HepG2 (cell line): ENCODE data around the gene MGA. TPM values are rescaled to one million over a fixed set of nuclear protein-coding genes. Genes with fewer than 3 reads are reported as not detected.

Experiments
- CCDC6 ChIP-seq: sonication (generic); formaldehyde crosslinking; IDR thresholded peaks from 2 replicates; pipeline ENCODE4 v1.8.1; 2022; ENCODE audit warnings: mild to moderate bottlenecking, missing genetic modification reagents, moderate library complexity
- GATAD1 ChIP-seq: IDR thresholded peaks from 2 replicates; pipeline ENCODE4 v1.6.1; 2016; ENCODE audit warnings: missing genetic modification reagents, missing compliant biosample characterization
- SMAD3 ChIP-seq: sonication (generic); formaldehyde crosslinking; IDR thresholded peaks from 2 replicates; pipeline ENCODE4 v1.4.0; 2020; ENCODE audit warnings: missing genetic modification reagents
- SSRP1 ChIP-seq: IDR thresholded peaks from 2 replicates; pipeline ENCODE4 v1.6.1; 2016; ENCODE audit warnings: control low read depth
- TBX2 ChIP-seq: sonication (generic); formaldehyde crosslinking; IDR thresholded peaks from 2 replicates; pipeline ENCODE4 v1.5.0; 2020; ENCODE audit warnings: missing genetic modification reagents, mild to moderate bottlenecking, borderline replicate concordance
- ZMYM4 ChIP-seq: sonication (generic); formaldehyde crosslinking; IDR thresholded peaks from 2 replicates; pipeline ENCODE4 v1.8.1; 2023; ENCODE audit warnings: mild to moderate bottlenecking, missing genetic modification reagents
- ZNF10 ChIP-seq: sonication (generic); formaldehyde crosslinking; IDR thresholded peaks from 2 replicates; pipeline ENCODE4 v1.4.0; 2020; ENCODE audit warnings: mild to moderate bottlenecking, low read depth, missing genetic modification reagents, borderline replicate concordance
- ZNF329 ChIP-seq: sonication (generic); formaldehyde crosslinking; IDR thresholded peaks from 2 replicates; pipeline ENCODE4 v1.9.0; 2021; ENCODE audit warnings: low read depth, mild to moderate bottlenecking, missing genetic modification reagents
- ZNF589 ChIP-seq: sonication (generic); formaldehyde crosslinking; conservative IDR thresholded peaks from 2 replicates; pipeline ENCODE4 v1.8.0; 2022; ENCODE audit warnings: mild to moderate bottlenecking, moderate library complexity, missing genetic modification reagents
- polyA plus RNA-seq, 8 experiments: library from polyadenylated mRNA; depleted of rRNA in 3 of 8; stranded (reverse) in 7 of 8; unstranded in 1 of 8; fragments of >200 nt; fragmentation: Illumina TruSeq in 4 of 8; extraction: Trizol in 4 of 8; gene quantifications; 2 replicates each; pipeline versions ENCODE4 v1.2.1 to v1.2.3, GENCODE V29; 2011 to 2016; ENCODE audit warnings: low read depth in 4 of 8, missing spikeins in 1 of 8, mixed read lengths in 1 of 8; ENCODE audit not compliant: insufficient read depth in 1 of 8
- total RNA-seq, 5 experiments: library from RNA; depleted of rRNA; stranded (reverse); fragments of >200 nt; fragmentation: Illumina TruSeq; extraction: Trizol; gene quantifications; 2 replicates each; pipeline ENCODE4 v1.2.3, GENCODE V29; 2016; ENCODE audit warnings: low read depth in 1 of 5
- TF ChIP-seq, protein P1 (sequence below), 2 experiments: fragments of 450-650 bp in 1 of 2; sonication (generic) in 1 of 2; formaldehyde crosslinking in 1 of 2; IDR thresholded peaks; 2 replicates each; pipeline versions ENCODE4 v1.6.1 to v1.8.0; 2016 to 2022; ENCODE audit warnings: antibody characterized with exemption in 1 of 2, mild to moderate bottlenecking in 1 of 2, missing genetic modification reagents in 1 of 2
- TF ChIP-seq, protein P2 (sequence below), 2 experiments: IDR thresholded peaks; 2 replicates each; pipeline ENCODE4 v1.6.1; 2011 to 2012; ENCODE audit warnings: low read length in 2 of 2, borderline replicate concordance in 1 of 2, low read depth in 1 of 2, mild to moderate bottlenecking in 1 of 2, moderate library complexity in 1 of 2
- TF ChIP-seq, protein P3 (sequence below), 2 experiments: sonication (generic) in 1 of 2; formaldehyde crosslinking in 1 of 2; IDR thresholded peaks; 2 replicates each; pipeline versions ENCODE4 v1.4.0 to v1.6.1; 2018 to 2020; ENCODE audit warnings: missing genetic modification reagents in 2 of 2, borderline replicate concordance in 1 of 2, low read depth in 1 of 2, mild to moderate bottlenecking in 1 of 2, missing biosample characterization in 1 of 2

Gene MGA
- total and polyA plus RNA-seq, 2 of the 13 experiments (the other 11 are each of a cell fraction or from before 2014, with no cell fraction given) = 5.3 to 59.0 TPM

DNA sequence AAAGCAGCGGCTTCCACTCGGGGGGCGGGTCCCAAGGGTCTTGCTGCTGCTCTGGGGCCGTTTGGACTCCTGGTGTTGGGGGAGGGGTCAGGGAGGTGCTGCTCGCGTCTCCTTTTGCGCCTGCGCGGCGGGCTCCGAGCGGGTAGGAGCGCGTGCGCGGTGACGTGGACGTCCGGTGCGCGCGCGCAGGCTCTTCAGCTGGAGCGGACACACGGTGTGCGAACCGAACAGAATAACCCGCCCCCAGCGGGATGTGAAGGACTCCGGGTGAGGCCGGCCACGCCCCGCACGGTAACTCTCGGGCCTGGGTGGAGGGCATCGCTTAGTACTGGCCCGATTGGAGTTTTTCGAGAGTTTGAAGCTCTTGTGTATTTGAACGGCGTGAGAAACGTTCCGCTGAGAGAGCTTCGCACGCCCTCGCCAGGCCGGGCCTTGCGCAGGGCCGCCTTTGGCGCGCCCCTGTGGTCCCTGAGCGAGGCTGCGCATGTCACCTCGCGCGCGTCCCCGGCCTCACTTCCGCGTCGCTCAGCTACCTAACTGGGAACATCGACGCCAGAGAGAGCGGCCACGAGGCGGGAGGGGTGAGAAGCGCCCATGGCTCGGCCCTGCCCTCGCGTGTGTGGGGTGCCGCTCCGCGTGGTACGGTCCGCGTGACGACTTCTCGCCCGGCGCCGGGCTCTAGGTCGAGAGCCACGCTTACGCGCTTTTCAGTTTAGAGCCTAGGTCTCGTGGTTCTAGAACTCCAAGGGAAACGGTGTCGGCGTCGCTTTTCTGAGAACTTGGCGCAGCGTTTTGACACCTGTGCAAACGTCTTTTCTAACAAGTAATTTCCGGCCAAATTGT is at the start of gene MGA (continued):
- TF ChIP-seq, protein P1, sequence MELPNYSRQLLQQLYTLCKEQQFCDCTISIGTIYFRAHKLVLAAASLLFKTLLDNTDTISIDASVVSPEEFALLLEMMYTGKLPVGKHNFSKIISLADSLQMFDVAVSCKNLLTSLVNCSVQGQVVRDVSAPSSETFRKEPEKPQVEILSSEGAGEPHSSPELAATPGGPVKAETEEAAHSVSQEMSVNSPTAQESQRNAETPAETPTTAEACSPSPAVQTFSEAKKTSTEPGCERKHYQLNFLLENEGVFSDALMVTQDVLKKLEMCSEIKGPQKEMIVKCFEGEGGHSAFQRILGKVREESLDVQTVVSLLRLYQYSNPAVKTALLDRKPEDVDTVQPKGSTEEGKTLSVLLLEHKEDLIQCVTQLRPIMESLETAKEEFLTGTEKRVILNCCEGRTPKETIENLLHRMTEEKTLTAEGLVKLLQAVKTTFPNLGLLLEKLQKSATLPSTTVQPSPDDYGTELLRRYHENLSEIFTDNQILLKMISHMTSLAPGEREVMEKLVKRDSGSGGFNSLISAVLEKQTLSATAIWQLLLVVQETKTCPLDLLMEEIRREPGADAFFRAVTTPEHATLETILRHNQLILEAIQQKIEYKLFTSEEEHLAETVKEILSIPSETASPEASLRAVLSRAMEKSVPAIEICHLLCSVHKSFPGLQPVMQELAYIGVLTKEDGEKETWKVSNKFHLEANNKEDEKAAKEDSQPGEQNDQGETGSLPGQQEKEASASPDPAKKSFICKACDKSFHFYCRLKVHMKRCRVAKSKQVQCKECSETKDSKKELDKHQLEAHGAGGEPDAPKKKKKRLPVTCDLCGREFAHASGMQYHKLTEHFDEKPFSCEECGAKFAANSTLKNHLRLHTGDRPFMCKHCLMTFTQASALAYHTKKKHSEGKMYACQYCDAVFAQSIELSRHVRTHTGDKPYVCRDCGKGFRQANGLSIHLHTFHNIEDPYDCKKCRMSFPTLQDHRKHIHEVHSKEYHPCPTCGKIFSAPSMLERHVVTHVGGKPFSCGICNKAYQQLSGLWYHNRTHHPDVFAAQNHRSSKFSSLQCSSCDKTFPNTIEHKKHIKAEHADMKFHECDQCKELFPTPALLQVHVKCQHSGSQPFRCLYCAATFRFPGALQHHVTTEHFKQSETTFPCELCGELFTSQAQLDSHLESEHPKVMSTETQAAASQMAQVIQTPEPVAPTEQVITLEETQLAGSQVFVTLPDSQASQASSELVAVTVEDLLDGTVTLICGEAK (IDR thresholded peaks at IDR 0.05) = no peak
- TF ChIP-seq, protein P1 (CRISPR knock-in tag; IDR thresholded peaks at IDR 0.05) = peak; percentile 71; the same call in 1 of the 2 replicates
- 0 out of 2 replicates have a peak, but pooled peaks have one; percentile 16 for TF ChIP-seq GATAD1 (CRISPR knock-in tag)
- no peak for TF ChIP-seq ZNF10 (CRISPR knock-in tag)
- TF ChIP-seq, protein P2, sequence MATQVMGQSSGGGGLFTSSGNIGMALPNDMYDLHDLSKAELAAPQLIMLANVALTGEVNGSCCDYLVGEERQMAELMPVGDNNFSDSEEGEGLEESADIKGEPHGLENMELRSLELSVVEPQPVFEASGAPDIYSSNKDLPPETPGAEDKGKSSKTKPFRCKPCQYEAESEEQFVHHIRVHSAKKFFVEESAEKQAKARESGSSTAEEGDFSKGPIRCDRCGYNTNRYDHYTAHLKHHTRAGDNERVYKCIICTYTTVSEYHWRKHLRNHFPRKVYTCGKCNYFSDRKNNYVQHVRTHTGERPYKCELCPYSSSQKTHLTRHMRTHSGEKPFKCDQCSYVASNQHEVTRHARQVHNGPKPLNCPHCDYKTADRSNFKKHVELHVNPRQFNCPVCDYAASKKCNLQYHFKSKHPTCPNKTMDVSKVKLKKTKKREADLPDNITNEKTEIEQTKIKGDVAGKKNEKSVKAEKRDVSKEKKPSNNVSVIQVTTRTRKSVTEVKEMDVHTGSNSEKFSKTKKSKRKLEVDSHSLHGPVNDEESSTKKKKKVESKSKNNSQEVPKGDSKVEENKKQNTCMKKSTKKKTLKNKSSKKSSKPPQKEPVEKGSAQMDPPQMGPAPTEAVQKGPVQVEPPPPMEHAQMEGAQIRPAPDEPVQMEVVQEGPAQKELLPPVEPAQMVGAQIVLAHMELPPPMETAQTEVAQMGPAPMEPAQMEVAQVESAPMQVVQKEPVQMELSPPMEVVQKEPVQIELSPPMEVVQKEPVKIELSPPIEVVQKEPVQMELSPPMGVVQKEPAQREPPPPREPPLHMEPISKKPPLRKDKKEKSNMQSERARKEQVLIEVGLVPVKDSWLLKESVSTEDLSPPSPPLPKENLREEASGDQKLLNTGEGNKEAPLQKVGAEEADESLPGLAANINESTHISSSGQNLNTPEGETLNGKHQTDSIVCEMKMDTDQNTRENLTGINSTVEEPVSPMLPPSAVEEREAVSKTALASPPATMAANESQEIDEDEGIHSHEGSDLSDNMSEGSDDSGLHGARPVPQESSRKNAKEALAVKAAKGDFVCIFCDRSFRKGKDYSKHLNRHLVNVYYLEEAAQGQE (IDR thresholded peaks at IDR 0.05; ENCODE audit: borderline replicate concordance in 1 of 2, low read depth in 1 of 2, low read length in 2 of 2) = no peak
- TF ChIP-seq SSRP1 (CRISPR knock-in tag) = no peak
- TF ChIP-seq CCDC6 = peak; percentile 74; the same call in 1 of the 2 replicates
- TF ChIP-seq TBX2 = peak; percentile 69; the same call in 1 of the 2 replicates
- TF ChIP-seq SMAD3 (CRISPR knock-in tag) = peak; percentile 32; the same call in 1 of the 2 replicates
- peak; percentile 64; the same call in 1 of the 2 replicates for TF ChIP-seq ZNF329 (CRISPR knock-in tag)
- TF ChIP-seq ZMYM4 (CRISPR knock-in tag) = peak; percentile 69; the same call in 1 of the 2 replicates
- TF ChIP-seq ZNF589 (CRISPR knock-in tag) = no peak
- TF ChIP-seq, protein P3, sequence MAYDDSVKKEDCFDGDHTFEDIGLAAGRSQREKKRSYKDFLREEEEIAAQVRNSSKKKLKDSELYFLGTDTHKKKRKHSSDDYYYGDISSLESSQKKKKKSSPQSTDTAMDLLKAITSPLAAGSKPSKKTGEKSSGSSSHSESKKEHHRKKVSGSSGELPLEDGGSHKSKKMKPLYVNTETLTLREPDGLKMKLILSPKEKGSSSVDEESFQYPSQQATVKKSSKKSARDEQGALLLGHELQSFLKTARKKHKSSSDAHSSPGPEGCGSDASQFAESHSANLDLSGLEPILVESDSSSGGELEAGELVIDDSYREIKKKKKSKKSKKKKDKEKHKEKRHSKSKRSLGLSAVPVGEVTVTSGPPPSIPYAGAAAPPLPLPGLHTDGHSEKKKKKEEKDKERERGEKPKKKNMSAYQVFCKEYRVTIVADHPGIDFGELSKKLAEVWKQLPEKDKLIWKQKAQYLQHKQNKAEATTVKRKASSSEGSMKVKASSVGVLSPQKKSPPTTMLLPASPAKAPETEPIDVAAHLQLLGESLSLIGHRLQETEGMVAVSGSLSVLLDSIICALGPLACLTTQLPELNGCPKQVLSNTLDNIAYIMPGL (CRISPR knock-in tag; IDR thresholded peaks at IDR 0.05; ENCODE audit: borderline replicate concordance in 1 of 2, low read depth in 1 of 2) = peak; percentile 33 to 54; a peak in 1 of 4 replicates
